Keratinocyte (primary cell): Measurements from ENCODE around the gene AFAP1L1. TPM values are rescaled to one million over a fixed set of nuclear protein-coding genes. Genes with fewer than 3 reads are reported as not detected.

ENCODE experiments used
- DNase-seq: peaks from one replicate; pipeline ENCODE4 v3.0.0-alpha.2; 2011; ENCODE audit warnings: low read depth, missing footprints, low spot score
- FAIRE-seq: peaks from 2 replicates; lab custom pipeline; 2011; peaks lifted over from hg19 to GRCh38; lab: Jason Lieb, UNC
- H2AFZ ChIP-seq: 2 replicates; pipeline ENCODE4 v1.6.0; 2012; ENCODE audit warnings: low read length, control low read depth, inconsistent platforms; ENCODE audit not compliant: control insufficient read depth
- H3K27ac ChIP-seq: 2 replicates; pipeline ENCODE4 v1.5.1; 2011; ENCODE audit warnings: low read length; ENCODE audit not compliant: control insufficient read depth, insufficient read depth
- H3K27me3 ChIP-seq: 3 replicates; pipeline ENCODE4 v1.6.0; 2011; ENCODE audit warnings: low read length; ENCODE audit not compliant: control insufficient read depth, insufficient read depth; ENCODE audit errors: extremely low read depth
- H3K36me3 ChIP-seq, 2 experiments: 2 replicates in 1 of 2; 3 replicates in 1 of 2; pipeline ENCODE4 v1.5.1; 2011; ENCODE audit warnings: low read length in 2 of 2, mild to moderate bottlenecking in 1 of 2; ENCODE audit not compliant: control insufficient read depth in 2 of 2, insufficient read depth in 2 of 2; ENCODE audit errors: extremely low read depth in 1 of 2
- H3K4me1 ChIP-seq: 3 replicates; pipeline ENCODE4 v1.5.1; 2011; ENCODE audit warnings: low read length; ENCODE audit not compliant: control insufficient read depth, insufficient read depth; ENCODE audit errors: extremely low read depth
- H3K4me2 ChIP-seq: 3 replicates; pipeline ENCODE4 v1.6.0; 2011; ENCODE audit warnings: low read depth, low read length; ENCODE audit not compliant: control insufficient read depth, insufficient read depth; ENCODE audit errors: extremely low read depth
- H3K4me3 ChIP-seq, 3 experiments: fragments of 200-600 bp in 1 of 3; sonication (generic) in 1 of 3; 2 replicates in 2 of 3; 3 replicates in 1 of 3; pipeline ENCODE4 v1.5.1; 2011 to 2016; ENCODE audit warnings: low read length in 3 of 3, mild to moderate bottlenecking in 3 of 3, control low read depth in 2 of 3, inconsistent platforms in 1 of 3, low read depth in 1 of 3, mixed read lengths in 1 of 3, mixed run types in 1 of 3, moderate library complexity in 1 of 3; ENCODE audit not compliant: control insufficient read depth in 2 of 3, insufficient read depth in 2 of 3; ENCODE audit errors: extremely low read depth in 1 of 3
- H3K79me2 ChIP-seq: 2 replicates; pipeline ENCODE4 v1.6.0; 2012; ENCODE audit warnings: low read length; ENCODE audit not compliant: control insufficient read depth, insufficient read depth
- H3K9ac ChIP-seq: 3 replicates; pipeline ENCODE4 v1.6.0; 2011; ENCODE audit warnings: low read length; ENCODE audit not compliant: control insufficient read depth, insufficient read depth; ENCODE audit errors: extremely low read depth
- H3K9me1 ChIP-seq: 3 replicates; pipeline ENCODE4 v1.6.0; 2011; ENCODE audit warnings: low read length; ENCODE audit not compliant: control insufficient read depth, insufficient read depth; ENCODE audit errors: extremely low read depth
- H3K9me3 ChIP-seq: 2 replicates; pipeline ENCODE4 v1.5.1; 2012; ENCODE audit warnings: low read depth, low read length; ENCODE audit not compliant: control insufficient read depth
- H4K20me1 ChIP-seq: 3 replicates; pipeline ENCODE4 v1.6.0; 2011; ENCODE audit warnings: low read length; ENCODE audit not compliant: control insufficient read depth, insufficient read depth; ENCODE audit errors: extremely low read depth
- EZH2 ChIP-seq: IDR thresholded peaks from one replicate; pipeline ENCODE4 v1.6.1; 2012; ENCODE audit warnings: inconsistent platforms, mild to moderate bottlenecking, low read length, moderate library complexity
- dilution Hi-C: fragments of 300-500 bp; cut with MboI; formaldehyde crosslinking; loops from one replicate; pipeline ENCODE4 v1.7.0; 2020; ENCODE audit warnings: low sequenced_read_pairs; ENCODE audit not compliant: extremely low pct_ligation_motif_present
- polyA plus RNA-seq, 5 experiments: library from polyadenylated mRNA; depleted of rRNA in 3 of 5; stranded (reverse) in 3 of 5; stranded (forward) in 1 of 5; unstranded in 1 of 5; fragments of >200 nt; gene quantifications; 1 replicate in 1 of 5; 2 replicates in 3 of 5; 3 replicates in 1 of 5; pipeline versions ENCODE4 v1.2.1 to v1.2.3, GENCODE V29; 2011 to 2012; ENCODE audit warnings: missing spikeins in 2 of 5, low read depth in 1 of 5, low replicate concordance in 1 of 5
- TF ChIP-seq, protein P1 (sequence below), 3 experiments: IDR thresholded peaks in 1 of 3; conservative IDR thresholded peaks in 1 of 3; optimal IDR thresholded peaks in 1 of 3; 2 replicates in 2 of 3; 3 replicates in 1 of 3; pipeline versions ENCODE3 to v1.5.1; 2011; ENCODE audit warnings: low read length in 3 of 3, mild to moderate bottlenecking in 3 of 3, moderate library complexity in 2 of 3, control low read depth in 1 of 3, inconsistent platforms in 1 of 3; ENCODE audit not compliant: insufficient read depth in 2 of 3; ENCODE audit errors: extremely low read depth in 1 of 3

Gene AFAP1L1
- polyA plus RNA-seq, 1 donor (not counting 4 experiments of a cell fraction or from before 2014, with no cell fraction given): 4.6 TPM

DNA sequence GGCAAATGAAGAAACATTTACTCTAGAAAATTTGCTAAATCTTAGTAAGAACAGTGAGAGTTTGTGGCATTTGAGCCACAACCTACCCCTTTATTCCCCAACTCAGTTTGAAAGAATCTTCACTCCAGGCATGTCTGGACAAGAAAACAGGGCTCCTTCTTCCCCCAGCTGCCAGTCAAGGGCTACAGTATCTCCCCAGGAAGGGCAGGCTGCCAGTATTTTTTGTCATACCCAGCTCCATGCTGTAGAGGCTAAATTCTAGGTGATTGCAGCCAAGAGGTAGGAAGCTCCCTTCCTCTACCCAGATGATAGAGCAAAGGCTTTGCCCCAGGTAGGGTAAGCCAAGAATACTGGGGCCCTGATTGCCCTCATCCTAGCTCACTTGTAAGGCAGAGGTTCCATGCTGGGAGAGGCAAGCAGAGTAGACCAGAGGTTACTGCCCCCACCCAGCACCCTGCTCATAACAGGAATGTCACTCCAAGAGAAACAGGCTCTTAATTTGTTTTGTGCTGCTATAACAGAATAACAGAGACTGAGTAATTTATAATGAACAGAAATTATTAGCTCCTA lies 53.6 kb downstream of the AFAP1L1 start:
- peaks cover 2 to 4% of the 10 kb centered on the region in 2 experiments for H3K36me3 ChIP-seq

DNA sequence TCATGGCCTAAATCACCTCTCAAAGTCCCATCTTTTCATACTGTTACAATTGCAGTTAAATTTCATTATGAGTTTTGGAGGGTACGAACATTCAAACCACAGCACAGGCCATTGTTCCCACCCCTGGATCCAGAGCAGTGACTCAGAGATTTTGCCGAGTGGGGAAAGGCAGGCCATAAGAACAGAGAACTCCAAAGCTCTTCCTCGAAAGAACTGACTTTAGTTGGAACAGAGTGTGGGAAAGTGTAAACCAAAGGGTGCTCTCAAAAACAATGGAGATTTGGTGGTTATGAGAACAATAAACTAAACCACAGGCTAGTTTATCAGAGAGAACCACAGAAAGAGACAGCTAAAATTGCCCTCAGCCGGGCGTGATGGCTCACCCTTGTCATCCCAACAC lies 54.2 kb downstream of the AFAP1L1 start:
- Histone ChIP-seq H3K27ac (peak overlapping the region; percentile 29), H4K20me1 (no peaks in the 10 kb centered on the region), H3K27me3 (no peaks in the 10 kb centered on the region), H3K79me2 (no peaks in the 10 kb centered on the region), H3K36me3 (peaks cover 2 to 4% of the 10 kb centered on the region in 2 experiments), H3K4me1 (peaks cover 27% of the 10 kb centered on the region), H3K9ac (no peak overlapping the region), H3K9me3 (no peaks in the 10 kb centered on the region), H3K4me3 (no peak overlapping the region), H2AFZ (no peak overlapping the region), H3K9me1 (peaks cover 2% of the 10 kb centered on the region), H3K4me2 (no peak overlapping the region)
- FAIRE-seq (no peak), DNase-seq (no peak)
- dilution Hi-C loops: no loop called here
- TF ChIP-seq EZH2: no peak
- TF ChIP-seq, protein P1, sequence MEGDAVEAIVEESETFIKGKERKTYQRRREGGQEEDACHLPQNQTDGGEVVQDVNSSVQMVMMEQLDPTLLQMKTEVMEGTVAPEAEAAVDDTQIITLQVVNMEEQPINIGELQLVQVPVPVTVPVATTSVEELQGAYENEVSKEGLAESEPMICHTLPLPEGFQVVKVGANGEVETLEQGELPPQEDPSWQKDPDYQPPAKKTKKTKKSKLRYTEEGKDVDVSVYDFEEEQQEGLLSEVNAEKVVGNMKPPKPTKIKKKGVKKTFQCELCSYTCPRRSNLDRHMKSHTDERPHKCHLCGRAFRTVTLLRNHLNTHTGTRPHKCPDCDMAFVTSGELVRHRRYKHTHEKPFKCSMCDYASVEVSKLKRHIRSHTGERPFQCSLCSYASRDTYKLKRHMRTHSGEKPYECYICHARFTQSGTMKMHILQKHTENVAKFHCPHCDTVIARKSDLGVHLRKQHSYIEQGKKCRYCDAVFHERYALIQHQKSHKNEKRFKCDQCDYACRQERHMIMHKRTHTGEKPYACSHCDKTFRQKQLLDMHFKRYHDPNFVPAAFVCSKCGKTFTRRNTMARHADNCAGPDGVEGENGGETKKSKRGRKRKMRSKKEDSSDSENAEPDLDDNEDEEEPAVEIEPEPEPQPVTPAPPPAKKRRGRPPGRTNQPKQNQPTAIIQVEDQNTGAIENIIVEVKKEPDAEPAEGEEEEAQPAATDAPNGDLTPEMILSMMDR (optimal IDR thresholded peaks at IDR 0.05 in 1 of 3, IDR thresholded peaks at IDR 0.05 in 1 of 3, conservative IDR thresholded peaks at IDR 0.05 in 1 of 3; ENCODE audit: extremely low read depth in 1 of 3, insufficient read depth in 2 of 3, low read length in 3 of 3): no peak

More for the DNA sequence above, 53.6 kb downstream of the AFAP1L1 start:
- H3K79me2 ChIP-seq: no peaks in the 10 kb centered on the region
- TF ChIP-seq, protein P1 (optimal IDR thresholded peaks at IDR 0.05 in 1 of 3, IDR thresholded peaks at IDR 0.05 in 1 of 3, conservative IDR thresholded peaks at IDR 0.05 in 1 of 3; ENCODE audit: extremely low read depth in 1 of 3, insufficient read depth in 2 of 3, low read length in 3 of 3): no peak
- no peak for TF ChIP-seq EZH2
- dilution Hi-C loops: no loop called here
- H3K9me3 ChIP-seq: no peaks in the 10 kb centered on the region
- peak overlapping the region; percentile 47 for H3K27ac ChIP-seq
- no peak overlapping the region for H3K9ac ChIP-seq
- peak overlapping the region; percentile 65 for H3K4me2 ChIP-seq
- DNase-seq: peak; percentile 67
- no peaks in the 10 kb centered on the region for H4K20me1 ChIP-seq
- peaks cover 2% of the 10 kb centered on the region for H3K9me1 ChIP-seq
- H3K27me3 ChIP-seq: no peaks in the 10 kb centered on the region
- peak; percentile 83 for FAIRE-seq
- peak overlapping the region; percentile 4 for H2AFZ ChIP-seq
- H3K4me3 ChIP-seq: no peak overlapping the region
- peaks cover 33% of the 10 kb centered on the region for H3K4me1 ChIP-seq
